ENCODE data around the gene CDHR5.

The CDHR5 gene

GRCh38 chr11:568306-569157 is 56.2 kb downstream of the CDHR5 start:
- peak overlapping the region; percentile 61 for H3K27ac Mint-ChIP-seq
- H3K9me3 Mint-ChIP-seq, result no peaks in the 10 kb centered on the region
- no peaks in the 10 kb centered on the region for H3K27me3 Mint-ChIP-seq
- H3K36me3 Mint-ChIP-seq (ENCODE audit: low read depth), result peaks cover 8% of the 10 kb centered on the region
- peaks cover 9% of the 10 kb centered on the region for H3K4me1 Mint-ChIP-seq (ENCODE audit: low read depth)
- peak overlapping the region; percentile 74 for H3K4me3 Mint-ChIP-seq
- peak; percentile 92 for DNase-seq

- H3K27ac Mint-ChIP-seq, result peak overlapping the region; percentile 59
- H3K4me3 Mint-ChIP-seq, result peak overlapping the region; percentile 79
- peaks cover 6% of the 10 kb centered on the region for H3K4me1 Mint-ChIP-seq (ENCODE audit: low read depth)
- H3K9me3 Mint-ChIP-seq, result no peaks in the 10 kb centered on the region
- DNase-seq, result no peak
- no peaks in the 10 kb centered on the region for H3K27me3 Mint-ChIP-seq
- H3K36me3 Mint-ChIP-seq (ENCODE audit: low read depth), result peaks cover 10% of the 10 kb centered on the region
Measured at GRCh38 chr11:567629-568292, 57.0 kb downstream of the CDHR5 start.

GRCh38 chr11:567011-567628 is 57.6 kb downstream of the CDHR5 start:
- peak overlapping the region; percentile 79 for H3K4me3 Mint-ChIP-seq
- no peaks in the 10 kb centered on the region for H3K27me3 Mint-ChIP-seq
- DNase-seq, result no peak
- peaks cover 6% of the 10 kb centered on the region for H3K4me1 Mint-ChIP-seq (ENCODE audit: low read depth)
- no peaks in the 10 kb centered on the region for H3K9me3 Mint-ChIP-seq
- peaks cover 10% of the 10 kb centered on the region for H3K36me3 Mint-ChIP-seq (ENCODE audit: low read depth)
- H3K27ac Mint-ChIP-seq, result no peak overlapping the region

Data from activated T-cell treated with anti-CD3 and anti-CD28 coated beads, Interleukin-2, amount 50 U/mL, for 24 hours (primary cell).